ENCODE data around the gene OPA1.
A peak's percentile ranks its signal among the peaks of the same experiment; 100 is the strongest.

Gene OPA1

GRCh38 chr3:193560870-193561269 is 32.1 kb upstream of the OPA1 start:
- Histone ChIP-seq H3K36me3 (ENCODE audit: control insufficient read depth, insufficient read depth, low read length) (no peaks in the 10 kb centered on the region), H3K27me3 (replicated peaks; ENCODE audit: control insufficient read depth, insufficient read depth, low read length) (no peaks in the 10 kb centered on the region), H3K4me3 (replicated peaks; ENCODE audit: low read depth, low read length) (no peak overlapping the region)
- no peak for TF ChIP-seq CTCF (IDR thresholded peaks at IDR 0.05; ENCODE audit: insufficient read depth, low read length, poor library complexity, severe bottlenecking)
- no peak for DNase-seq (ENCODE audit: extremely low read depth, insufficient read length)

- Histone ChIP-seq H3K27me3 (replicated peaks; ENCODE audit: control insufficient read depth, insufficient read depth, low read length) (no peaks in the 10 kb centered on the region), H3K36me3 (ENCODE audit: control insufficient read depth, insufficient read depth, low read length) (no peaks in the 10 kb centered on the region), H3K4me3 (replicated peaks; ENCODE audit: low read depth, low read length) (no peak overlapping the region)
- TF ChIP-seq CTCF (IDR thresholded peaks at IDR 0.05; ENCODE audit: insufficient read depth, low read length, poor library complexity, severe bottlenecking): no peak
- no peak for DNase-seq (ENCODE audit: extremely low read depth, insufficient read length)
Observed at GRCh38 chr3:193563426-193563825, 29.6 kb upstream of the OPA1 start.

DNA sequence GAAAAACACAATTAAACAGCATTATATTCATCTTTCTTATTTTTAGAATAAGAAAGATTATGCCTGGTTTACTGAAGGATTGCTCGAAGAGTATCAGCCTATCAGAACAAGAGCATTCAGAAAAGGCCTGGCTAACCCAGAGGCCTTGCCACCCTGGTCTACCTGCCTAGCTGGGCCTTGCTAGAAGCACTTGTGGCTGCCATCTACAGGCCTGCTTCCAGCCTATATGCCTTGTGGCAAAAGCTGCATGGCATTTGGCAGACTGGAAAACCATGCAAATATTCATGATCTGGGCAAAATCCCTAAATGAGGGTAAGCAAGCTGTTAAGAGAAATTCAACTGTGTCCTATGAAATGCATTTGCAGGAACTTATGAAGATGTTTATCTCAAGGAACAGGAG is 29.0 kb upstream of the OPA1 start:
- TF ChIP-seq CTCF (IDR thresholded peaks at IDR 0.05; ENCODE audit: insufficient read depth, low read length, poor library complexity, severe bottlenecking): peak; percentile 16
- DNase-seq (ENCODE audit: extremely low read depth, insufficient read length): no peak
- H3K4me3 ChIP-seq (replicated peaks; ENCODE audit: low read depth, low read length): no peak overlapping the region
- H3K36me3 ChIP-seq (ENCODE audit: control insufficient read depth, insufficient read depth, low read length): no peaks in the 10 kb centered on the region
- no peaks in the 10 kb centered on the region for H3K27me3 ChIP-seq (replicated peaks; ENCODE audit: control insufficient read depth, insufficient read depth, low read length)

DNA sequence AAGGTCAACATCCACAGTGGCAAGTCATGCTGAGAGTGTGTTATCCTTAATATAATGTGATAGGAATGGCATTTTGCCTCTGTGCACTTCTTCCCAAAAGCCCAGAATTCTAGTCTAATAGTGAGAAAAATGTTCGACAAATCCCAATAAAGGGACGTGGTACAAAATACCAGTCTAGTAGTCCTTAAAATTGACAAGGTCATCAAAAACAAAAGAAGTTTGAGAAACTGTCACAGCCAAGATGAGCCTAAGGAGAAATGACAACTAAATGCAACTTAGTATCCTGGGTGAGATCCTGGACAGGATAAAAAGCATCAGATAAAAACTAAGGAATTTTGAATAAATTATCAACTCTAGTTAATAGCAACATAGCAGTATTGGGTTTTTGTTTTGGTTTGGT is 23.9 kb upstream of the OPA1 start:
- Histone ChIP-seq H3K4me3 (replicated peaks; ENCODE audit: low read depth, low read length) (no peak overlapping the region), H3K36me3 (ENCODE audit: control insufficient read depth, insufficient read depth, low read length) (no peaks in the 10 kb centered on the region), H3K27me3 (replicated peaks; ENCODE audit: control insufficient read depth, insufficient read depth, low read length) (no peaks in the 10 kb centered on the region)
- TF ChIP-seq CTCF (IDR thresholded peaks at IDR 0.05; ENCODE audit: insufficient read depth, low read length, poor library complexity, severe bottlenecking): no peak
- no peak for DNase-seq (ENCODE audit: extremely low read depth, insufficient read length)

- no peak overlapping the region for H3K4me3 ChIP-seq (replicated peaks; ENCODE audit: low read depth, low read length)
- no peaks in the 10 kb centered on the region for H3K36me3 ChIP-seq (ENCODE audit: control insufficient read depth, insufficient read depth, low read length)
- peak; percentile 84 for TF ChIP-seq CTCF (IDR thresholded peaks at IDR 0.05; ENCODE audit: insufficient read depth, low read length, poor library complexity, severe bottlenecking)
- no peaks in the 10 kb centered on the region for H3K27me3 ChIP-seq (replicated peaks; ENCODE audit: control insufficient read depth, insufficient read depth, low read length)
- DNase-seq (ENCODE audit: extremely low read depth, insufficient read length): peak; percentile 16
Observed at GRCh38 chr3:193572426-193572908, 20.5 kb upstream of the OPA1 start.

Data from GM06990 (cell line).